AG09309 (cell line): Measurements from ENCODE around the gene RPS6KC1.

ENCODE experiments used
- DNase-seq: peaks from one replicate; pipeline ENCODE4 v3.0.0-alpha.2; 2010; ENCODE audit warnings: low read depth
- H3K4me3 ChIP-seq: 2 replicates; pipeline ENCODE4 v1.5.1; 2011; ENCODE audit warnings: mild to moderate bottlenecking, low read depth, low read length, moderate library complexity; ENCODE audit not compliant: control insufficient read depth
- CTCF ChIP-seq: IDR thresholded peaks from 2 replicates; pipeline ENCODE4 v1.5.1; 2011; ENCODE audit warnings: mild to moderate bottlenecking, low read depth, low read length, inconsistent platforms; ENCODE audit not compliant: insufficient read depth, control insufficient read depth; ENCODE audit errors: missing control alignments

Gene RPS6KC1

GRCh38 chr1:213273546-213273945 lies 222.5 kb downstream of the RPS6KC1 start:
- H3K4me3 ChIP-seq, result no peak overlapping the region
- no peak for DNase-seq
- no peak for TF ChIP-seq CTCF

DNA sequence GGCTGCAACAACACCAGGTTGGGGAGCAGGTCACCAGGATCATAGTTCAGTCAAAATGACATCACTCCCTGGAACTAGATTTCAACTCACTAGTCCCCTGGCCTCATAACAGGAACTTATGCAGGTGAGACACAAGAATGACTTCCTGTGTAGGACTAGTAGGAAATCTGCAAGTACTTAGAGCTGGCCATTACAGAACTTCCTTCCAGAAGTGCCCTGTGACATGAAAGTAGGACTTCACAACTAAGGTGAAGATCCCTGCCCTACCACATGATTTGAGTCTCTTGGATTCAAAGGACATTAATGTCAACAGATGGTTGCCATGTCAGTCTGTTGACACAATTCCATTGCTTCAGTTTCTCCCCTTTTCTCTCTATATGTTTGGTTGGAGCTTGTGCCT lies 223.1 kb downstream of the RPS6KC1 start:
- DNase-seq, result no peak
- H3K4me3 ChIP-seq, result no peak overlapping the region
- TF ChIP-seq CTCF, result no peak

- no peak for TF ChIP-seq CTCF
- no peak for DNase-seq
- H3K4me3 ChIP-seq, result no peak overlapping the region
These were observed 224.3 kb downstream of the RPS6KC1 start for GRCh38 chr1:213275293-213275692.

DNA sequence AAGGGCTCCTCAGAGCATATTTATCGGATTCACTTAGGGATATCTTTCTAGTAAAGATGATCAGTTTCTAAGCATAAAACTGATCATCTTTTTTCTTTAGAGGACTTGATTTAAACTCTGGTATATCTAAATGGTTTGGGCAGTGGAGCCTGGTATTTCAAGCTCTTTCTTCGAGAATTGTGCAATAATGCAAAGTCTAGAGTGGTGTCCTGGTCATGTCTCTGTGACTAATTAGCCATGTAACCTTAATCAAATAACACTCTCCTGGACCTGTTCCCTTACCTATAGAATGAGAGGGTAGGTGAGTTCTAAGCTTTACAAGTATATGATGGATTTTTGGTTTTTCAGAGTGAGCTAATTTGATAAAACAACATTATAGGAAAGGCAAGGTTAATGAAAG lies 225.2 kb downstream of the RPS6KC1 start:
- no peak for DNase-seq
- TF ChIP-seq CTCF, result no peak
- no peak overlapping the region for H3K4me3 ChIP-seq

GRCh38 chr1:213277036-213277435 lies 226.0 kb downstream of the RPS6KC1 start:
- TF ChIP-seq CTCF, result no peak
- no peak for DNase-seq
- H3K4me3 ChIP-seq, result no peak overlapping the region

GRCh38 chr1:213279410-213279809 lies 228.4 kb downstream of the RPS6KC1 start:
- TF ChIP-seq CTCF, result no peak
- H3K4me3 ChIP-seq, result no peak overlapping the region

More at GRCh38 chr1:213279410-213279809, 228.4 kb downstream of the RPS6KC1 start:
- no peak for DNase-seq
